CD4-positive, CD25-positive, alpha-beta regulatory T cell (primary cell): ENCODE measurements around the gene BMPER. TPM values are rescaled to one million over a fixed set of nuclear protein-coding genes. Genes with fewer than 3 reads are reported as not detected.

Experiments used
- ATAC-seq, 2 donors: fragments of 150-1000 bp; cut with Tn5 transposase; one replicate each; pipeline ENCODE4 v1.10.0; 2021; ENCODE audit warnings: low read depth in 2 of 2, moderate number of reproducible peaks in 2 of 2, moderate library complexity in 1 of 2
- DNase-seq, 3 donors: peaks; one replicate each; pipeline versions ENCODE4 v3.0.0 to v3.0.0-alpha.2; 2012 to 2022; ENCODE audit warnings: mixed read lengths in 1 of 3
- H3K27ac ChIP-seq: one replicate; pipeline ENCODE4 v1.7.0; 2013; ENCODE audit warnings: mild to moderate bottlenecking, low read length; ENCODE audit not compliant: insufficient read depth, poor library complexity, severe bottlenecking
- H3K27me3 ChIP-seq: one replicate; pipeline ENCODE4 v1.7.0; 2013; ENCODE audit warnings: low read length; ENCODE audit not compliant: control insufficient read depth, insufficient read depth
- H3K36me3 ChIP-seq: one replicate; pipeline ENCODE4 v1.7.0; 2013; ENCODE audit warnings: mild to moderate bottlenecking, low read length, moderate library complexity; ENCODE audit not compliant: control insufficient read depth, insufficient read depth
- H3K4me1 ChIP-seq: 2 replicates; pipeline ENCODE4 v1.7.0; 2013; ENCODE audit warnings: mild to moderate bottlenecking, low read length; ENCODE audit not compliant: insufficient read depth, control insufficient read depth, poor library complexity, severe bottlenecking
- H3K4me3 ChIP-seq: one replicate; pipeline ENCODE4 v1.7.0; 2013; ENCODE audit warnings: low read depth, mild to moderate bottlenecking, low read length, moderate library complexity
- H3K9me3 ChIP-seq, 2 experiments: 1 replicate in 1 of 2; 2 replicates in 1 of 2; pipeline ENCODE4 v1.7.0; 2013; ENCODE audit warnings: low read length in 2 of 2, mild to moderate bottlenecking in 1 of 2, moderate library complexity in 1 of 2; ENCODE audit not compliant: control insufficient read depth in 2 of 2
- H3K27ac Mint-ChIP-seq, 3 donors: one replicate each; pipeline ENCODE4 v1.8.0; 2020 to 2022; ENCODE audit warnings: mild to moderate bottlenecking in 3 of 3, mixed read lengths in 3 of 3, moderate library complexity in 2 of 3
- H3K27me3 Mint-ChIP-seq: one replicate; pipeline ENCODE4 v1.8.0; 2022; ENCODE audit warnings: mild to moderate bottlenecking, mixed read lengths
- H3K36me3 Mint-ChIP-seq: one replicate; pipeline ENCODE4 v1.8.0; 2020; ENCODE audit warnings: mixed read lengths
- H3K4me1 Mint-ChIP-seq, 4 donors: one replicate each; pipeline ENCODE4 v1.8.0; 2020 to 2022; ENCODE audit warnings: mixed read lengths in 4 of 4, mild to moderate bottlenecking in 1 of 4
- H3K4me3 Mint-ChIP-seq, 4 donors: one replicate each; pipeline ENCODE4 v1.8.0; 2020 to 2022; ENCODE audit warnings: mild to moderate bottlenecking in 4 of 4, mixed read lengths in 4 of 4, moderate library complexity in 3 of 4
- H3K9me3 Mint-ChIP-seq, 7 donors: one replicate each; pipeline ENCODE4 v1.8.0; 2020 to 2022; ENCODE audit warnings: mixed read lengths in 7 of 7, mild to moderate bottlenecking in 3 of 7, moderate library complexity in 2 of 7
- polyA plus RNA-seq, 4 donors: library from polyadenylated mRNA; unstranded; fragments of 300-500 nt; fragmentation: Illumina TruSeq; gene quantifications; one replicate each; pipeline ENCODE4 v1.2.3, GENCODE V29; 2021
- total RNA-seq: library from RNA; stranded (reverse); gene quantifications from one replicate; pipeline ENCODE4 v1.2.3, GENCODE V29; 2022

The BMPER gene
- total and polyA plus RNA-seq, 5 donors from 2014 or later = not detected

- H3K9me3 Mint-ChIP-seq = peaks cover 0 to 5% (median 0%) of the 10 kb centered on the region in 7 donors
Measured at GRCh38 chr7:34062826-34063225, 157.5 kb downstream of the BMPER start.

DNA sequence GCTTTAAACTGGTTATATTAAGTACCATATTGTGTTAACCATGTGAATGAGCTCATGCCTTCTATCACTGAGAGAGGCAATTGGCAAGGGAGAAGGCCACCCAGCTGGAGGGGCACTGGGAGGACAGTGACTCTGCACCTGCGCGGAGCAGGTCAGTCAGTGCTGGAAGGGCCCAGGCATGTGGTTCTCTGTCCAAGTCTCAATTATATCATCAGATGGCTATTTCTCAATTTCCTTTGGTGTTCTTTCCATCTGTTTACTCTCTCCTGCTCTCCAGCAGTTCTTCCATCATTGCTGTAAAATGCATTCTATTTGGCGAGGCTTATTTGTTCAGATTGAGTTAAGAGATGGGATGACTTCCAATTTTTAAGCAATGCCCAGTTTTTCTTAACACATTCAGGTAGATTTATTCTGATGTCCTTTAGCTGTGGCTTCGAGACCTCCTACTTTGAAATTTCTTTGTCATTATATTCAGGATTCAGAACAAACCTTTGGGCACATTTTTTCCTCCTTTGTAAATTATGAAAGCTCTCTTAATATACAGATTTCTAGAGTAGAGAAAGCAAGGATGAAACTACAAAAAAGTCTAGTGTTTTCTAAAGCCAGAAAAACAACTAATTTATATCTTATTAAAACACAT is 159.3 kb downstream of the BMPER start:
- Histone ChIP-seq H3K9me3 (no peaks in the 10 kb centered on the region), H3K4me3 (no peak overlapping the region), H3K36me3 (no peaks in the 10 kb centered on the region), H3K27me3 (no peaks in the 10 kb centered on the region), H3K4me1 (no peaks in the 10 kb centered on the region), H3K27ac (no peak overlapping the region)
- no peak for DNase-seq
- no peaks in the 10 kb centered on the region for H3K36me3 Mint-ChIP-seq
- H3K9me3 Mint-ChIP-seq = peaks cover 0 to 3% (median 0%) of the 10 kb centered on the region in 7 donors
- no peak overlapping the region for H3K4me3 Mint-ChIP-seq
- H3K4me1 Mint-ChIP-seq = no peaks in the 10 kb centered on the region
- no peak for ATAC-seq
- no peaks in the 10 kb centered on the region for H3K27me3 Mint-ChIP-seq
- no peak overlapping the region for H3K27ac Mint-ChIP-seq

More at GRCh38 chr7:34062826-34063225, 157.5 kb downstream of the BMPER start:
- Histone ChIP-seq H3K9me3 (no peaks in the 10 kb centered on the region), H3K4me1 (no peaks in the 10 kb centered on the region), H3K27me3 (no peaks in the 10 kb centered on the region), H3K27ac (no peak overlapping the region), H3K4me3 (no peak overlapping the region), H3K36me3 (no peaks in the 10 kb centered on the region)
- H3K27ac Mint-ChIP-seq = no peak overlapping the region
- H3K27me3 Mint-ChIP-seq = no peaks in the 10 kb centered on the region
- H3K36me3 Mint-ChIP-seq = no peaks in the 10 kb centered on the region
- no peak for ATAC-seq
- DNase-seq = no peak
- no peak overlapping the region for H3K4me3 Mint-ChIP-seq
- H3K4me1 Mint-ChIP-seq = no peaks in the 10 kb centered on the region

GRCh38 chr7:34066411-34066810 is 161.1 kb downstream of the BMPER start:
- H3K4me1 ChIP-seq = no peaks in the 10 kb centered on the region
- ATAC-seq (no peak), DNase-seq (no peak)
- H3K27me3 Mint-ChIP-seq = no peaks in the 10 kb centered on the region
- H3K4me3 Mint-ChIP-seq = no peak overlapping the region
- H3K27ac Mint-ChIP-seq = no peak overlapping the region
- H3K4me3 ChIP-seq = no peak overlapping the region
- H3K36me3 Mint-ChIP-seq = no peaks in the 10 kb centered on the region
- H3K27me3 ChIP-seq = no peaks in the 10 kb centered on the region
- no peak overlapping the region for H3K27ac ChIP-seq
- H3K36me3 ChIP-seq = no peaks in the 10 kb centered on the region
- H3K9me3 Mint-ChIP-seq = peaks cover 0 to 3% (median 0%) of the 10 kb centered on the region in 7 donors
- H3K4me1 Mint-ChIP-seq = no peaks in the 10 kb centered on the region
- H3K9me3 ChIP-seq = no peaks in the 10 kb centered on the region

DNA sequence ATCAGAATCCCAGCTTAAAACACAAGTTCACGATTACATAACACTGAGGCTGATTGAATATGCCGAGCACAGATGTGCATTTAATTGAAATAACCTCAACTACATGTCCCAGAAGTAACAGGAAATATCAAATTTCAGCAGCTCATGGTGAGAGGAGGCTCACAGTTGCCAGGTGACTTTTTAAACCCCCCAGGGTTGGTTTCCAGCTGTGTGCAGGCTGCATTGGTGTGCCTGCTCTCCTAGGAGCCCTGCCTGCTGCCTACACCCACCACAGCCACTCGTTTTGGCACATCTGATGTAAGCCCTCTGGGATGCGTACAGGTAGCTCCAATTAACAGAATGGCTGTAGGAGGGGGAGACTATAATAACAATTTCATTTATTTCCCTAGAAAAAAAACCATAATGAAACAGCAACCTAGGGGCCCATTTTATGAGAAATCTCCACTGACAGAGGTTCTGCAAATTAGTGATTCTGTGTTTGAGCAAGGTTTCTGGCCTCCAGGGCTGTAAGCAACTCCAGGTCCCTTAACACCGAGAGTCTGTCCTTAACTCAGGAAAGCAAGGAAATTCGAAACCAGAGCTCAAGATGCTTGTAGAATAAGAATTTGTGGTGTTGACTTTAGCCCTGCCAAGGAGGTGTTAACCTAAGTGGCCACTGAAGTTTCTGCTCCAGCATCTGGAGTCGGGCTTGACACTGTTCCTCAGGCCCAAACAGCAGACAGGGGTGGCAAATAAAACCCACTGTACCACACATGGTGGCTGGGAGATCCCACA is 161.9 kb downstream of the BMPER start:
- no peaks in the 10 kb centered on the region for H3K4me1 ChIP-seq
- Mint-ChIP-seq H3K27ac (no peak overlapping the region), H3K4me3 (no peak overlapping the region), H3K4me1 (no peaks in the 10 kb centered on the region), H3K36me3 (no peaks in the 10 kb centered on the region), H3K27me3 (no peaks in the 10 kb centered on the region), H3K9me3 (peaks cover 0 to 3% (median 0%) of the 10 kb centered on the region in 7 donors)
- DNase-seq = no peak
- H3K4me3 ChIP-seq = no peak overlapping the region
- no peaks in the 10 kb centered on the region for H3K36me3 ChIP-seq
- no peak for ATAC-seq
- H3K27ac ChIP-seq = no peak overlapping the region
- no peaks in the 10 kb centered on the region for H3K9me3 ChIP-seq
- no peaks in the 10 kb centered on the region for H3K27me3 ChIP-seq

DNA sequence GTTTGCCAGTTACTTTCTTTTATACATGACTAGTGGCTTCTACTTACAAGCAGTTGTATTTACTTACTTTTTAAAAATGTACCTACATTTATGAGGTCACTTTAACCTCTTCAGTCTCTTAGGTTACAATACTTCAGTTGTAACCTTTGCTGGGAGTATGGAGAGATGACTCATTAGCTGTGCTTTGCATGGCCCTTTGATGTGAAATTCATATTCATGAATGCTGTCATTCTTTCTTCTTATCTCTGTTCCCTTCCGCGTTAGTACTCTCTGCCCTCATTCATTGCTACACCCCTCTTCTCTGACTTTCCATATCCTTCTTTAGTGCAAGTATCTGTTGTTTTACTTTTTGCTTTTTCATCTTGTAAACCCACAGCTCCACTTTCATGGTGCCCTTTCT is 164.3 kb downstream of the BMPER start:
- Mint-ChIP-seq H3K27ac (no peak overlapping the region), H3K36me3 (no peaks in the 10 kb centered on the region), H3K4me3 (no peak overlapping the region), H3K4me1 (no peaks in the 10 kb centered on the region), H3K27me3 (no peaks in the 10 kb centered on the region), H3K9me3 (peaks cover 0 to 3% (median 0%) of the 10 kb centered on the region in 7 donors)
- DNase-seq (no peak), ATAC-seq (no peak)
- Histone ChIP-seq H3K9me3 (no peaks in the 10 kb centered on the region), H3K27me3 (no peaks in the 10 kb centered on the region), H3K4me3 (no peak overlapping the region), H3K4me1 (no peaks in the 10 kb centered on the region), H3K27ac (no peak overlapping the region), H3K36me3 (no peaks in the 10 kb centered on the region)

DNA sequence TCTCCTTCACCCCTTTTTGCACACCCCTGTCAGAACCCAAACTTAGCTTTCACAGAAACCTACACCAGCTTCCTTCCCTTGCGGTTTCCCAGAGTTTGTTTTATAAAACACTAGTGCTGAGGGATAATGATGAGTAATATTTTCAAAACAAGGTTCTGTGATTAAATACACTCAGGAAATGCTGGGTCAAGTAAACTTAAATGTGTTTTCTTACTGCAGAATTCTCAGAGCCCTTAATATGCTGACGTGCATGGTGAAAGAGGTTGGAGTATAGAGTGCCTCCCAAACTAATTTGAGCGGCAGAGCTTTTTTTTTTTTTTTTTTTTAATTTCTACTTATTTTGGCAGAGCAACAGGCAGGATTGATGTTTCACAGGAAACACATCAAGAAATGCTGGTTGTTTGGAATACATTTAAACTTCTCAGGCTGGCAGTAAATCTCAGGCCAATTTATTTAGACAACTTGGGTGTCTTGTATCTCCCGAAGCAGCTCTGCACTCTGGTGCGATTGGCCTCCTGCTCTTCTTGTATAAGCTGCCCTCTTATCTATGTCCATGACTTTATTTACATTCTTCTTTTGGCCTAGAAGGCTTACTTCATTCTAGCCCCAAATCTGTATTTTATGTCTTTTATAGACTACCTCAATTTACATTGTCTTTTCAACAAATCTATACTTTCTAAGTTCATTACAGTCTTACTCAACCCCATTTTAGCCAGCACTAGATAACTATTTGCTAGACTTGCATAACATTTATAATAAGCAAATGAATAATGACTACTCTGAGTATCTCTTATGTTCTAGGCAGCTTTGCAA is 165.4 kb downstream of the BMPER start:
- H3K27me3 ChIP-seq = no peaks in the 10 kb centered on the region
- no peak overlapping the region for H3K4me3 Mint-ChIP-seq
- H3K4me1 ChIP-seq = no peaks in the 10 kb centered on the region
- ATAC-seq (no peak), DNase-seq (no peak)
- H3K4me3 ChIP-seq = no peak overlapping the region
- H3K9me3 ChIP-seq = no peaks in the 10 kb centered on the region
- H3K27ac Mint-ChIP-seq = no peak overlapping the region
- H3K27ac ChIP-seq = no peak overlapping the region
- no peaks in the 10 kb centered on the region for H3K4me1 Mint-ChIP-seq
- no peaks in the 10 kb centered on the region for H3K36me3 Mint-ChIP-seq
- H3K27me3 Mint-ChIP-seq = no peaks in the 10 kb centered on the region
- H3K36me3 ChIP-seq = no peaks in the 10 kb centered on the region
- H3K9me3 Mint-ChIP-seq = peaks cover 0 to 2% (median 0%) of the 10 kb centered on the region in 7 donors

- Histone ChIP-seq H3K36me3 (no peaks in the 10 kb centered on the region), H3K4me1 (no peaks in the 10 kb centered on the region), H3K27ac (no peak overlapping the region), H3K27me3 (no peaks in the 10 kb centered on the region), H3K4me3 (no peak overlapping the region), H3K9me3 (no peaks in the 10 kb centered on the region)
- H3K4me3 Mint-ChIP-seq = no peak overlapping the region
- H3K9me3 Mint-ChIP-seq = peaks cover 0 to 2% (median 0%) of the 10 kb centered on the region in 7 donors
- DNase-seq = no peak
- H3K27ac Mint-ChIP-seq = no peak overlapping the region
- ATAC-seq = no peak
- H3K27me3 Mint-ChIP-seq = no peaks in the 10 kb centered on the region
- no peaks in the 10 kb centered on the region for H3K36me3 Mint-ChIP-seq
- no peaks in the 10 kb centered on the region for H3K4me1 Mint-ChIP-seq
Measured at GRCh38 chr7:34073676-34074075, 168.3 kb downstream of the BMPER start.
